GM21529 (cell line): ENCODE results near the gene UNCX.
"Not testable (repeated sequence)": the region's sequence is repeated elsewhere in the genome, so short reads cannot be mapped to it uniquely, and the experiment has no call there.

Experiments
- ATAC-seq: cut with Tn5 transposase; IDR thresholded peaks from one replicate; pipeline ENCODE4 v1.9.1; 2021; ENCODE audit not compliant: unreplicated experiment

The UNCX gene

DNA sequence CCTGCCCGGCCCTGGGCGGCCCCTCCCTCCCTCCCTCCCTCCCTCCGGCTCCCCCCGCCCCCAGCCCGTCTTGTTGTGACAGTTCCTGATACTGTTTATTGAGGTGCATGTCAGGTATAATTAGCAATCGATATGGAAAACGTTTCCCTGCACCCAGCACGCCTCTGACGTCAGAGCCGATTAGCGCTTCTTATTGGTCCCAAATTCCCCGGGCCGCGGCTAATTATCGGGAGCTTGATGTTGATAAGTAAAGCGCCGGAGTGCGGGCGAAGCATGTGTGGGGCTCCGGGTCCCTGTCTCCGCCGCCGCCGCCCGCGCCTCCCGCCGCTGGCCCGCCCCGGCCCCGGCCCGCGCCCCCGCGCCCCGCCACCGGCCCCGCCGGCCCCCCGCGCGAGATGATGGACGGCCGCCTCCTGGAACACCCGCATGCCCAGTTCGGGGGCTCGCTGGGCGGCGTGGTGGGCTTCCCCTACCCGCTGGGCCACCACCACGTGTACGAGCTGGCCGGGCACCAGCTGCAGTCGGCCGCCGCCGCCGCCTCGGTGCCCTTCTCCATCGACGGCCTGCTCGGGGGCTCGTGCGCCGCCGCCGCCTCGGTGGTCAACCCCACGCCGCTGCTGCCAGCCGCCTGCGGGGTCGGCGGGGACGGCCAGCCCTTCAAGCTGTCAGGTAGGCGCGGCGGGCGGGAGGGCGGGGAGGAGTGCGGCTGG is at the start of gene UNCX:
UNCX (plus strand) TSS at position 250 of the 710 bp plus-strand sequence; CDS start at position 396, 146 bp downstream.
- no peak for ATAC-seq

DNA sequence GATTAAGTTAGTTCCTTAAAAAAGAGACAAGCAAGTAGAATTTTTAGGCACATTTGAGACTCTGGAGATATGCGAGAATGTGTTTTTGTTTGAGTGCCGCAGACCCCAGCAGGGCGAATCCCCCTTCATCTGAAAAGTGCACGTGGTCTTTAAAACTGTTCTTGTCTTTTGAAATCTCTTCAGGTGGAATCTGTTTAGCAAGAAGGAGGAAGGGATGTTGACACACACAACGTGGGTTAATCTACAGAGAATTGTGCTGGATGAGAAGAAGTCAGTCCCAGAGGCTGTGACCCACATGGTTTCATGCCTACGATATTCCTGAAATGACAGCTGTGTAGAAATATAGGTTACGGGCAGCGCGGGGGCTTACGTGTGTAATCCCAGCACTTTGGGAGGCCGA is 45.5 kb upstream of the UNCX start:
- no peak for ATAC-seq

- no peak for ATAC-seq
These were observed 43.9 kb upstream of the UNCX start for GRCh38 chr7:1188720-1189294.

GRCh38 chr7:1189986-1190772 is 42.5 kb upstream of the UNCX start:
- no peak for ATAC-seq

DNA sequence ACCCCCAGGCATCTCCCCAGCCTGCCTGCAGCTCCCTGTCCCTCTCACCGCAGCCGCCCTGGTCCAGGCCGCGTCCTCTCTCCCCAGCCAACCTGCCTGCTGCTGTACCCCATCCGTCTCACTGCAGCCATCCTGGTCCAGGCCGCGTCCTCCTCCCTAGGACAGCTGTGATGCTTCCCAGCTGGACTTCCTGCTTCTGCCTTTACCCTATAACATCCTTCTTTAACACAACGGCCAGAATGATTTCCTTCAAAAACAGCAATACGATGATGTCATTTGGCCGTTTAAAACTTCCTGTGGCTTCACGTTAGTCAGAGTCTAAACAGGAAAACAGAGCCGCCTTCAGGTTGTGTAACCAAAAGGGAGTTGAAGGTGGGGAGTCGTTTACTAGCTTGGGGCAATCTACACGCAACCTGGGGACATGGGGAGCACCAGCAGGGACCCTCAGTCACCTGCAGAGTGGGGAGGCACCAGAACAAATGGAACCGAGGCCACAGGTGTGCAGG is 40.4 kb upstream of the UNCX start:
- ATAC-seq = no peak

DNA sequence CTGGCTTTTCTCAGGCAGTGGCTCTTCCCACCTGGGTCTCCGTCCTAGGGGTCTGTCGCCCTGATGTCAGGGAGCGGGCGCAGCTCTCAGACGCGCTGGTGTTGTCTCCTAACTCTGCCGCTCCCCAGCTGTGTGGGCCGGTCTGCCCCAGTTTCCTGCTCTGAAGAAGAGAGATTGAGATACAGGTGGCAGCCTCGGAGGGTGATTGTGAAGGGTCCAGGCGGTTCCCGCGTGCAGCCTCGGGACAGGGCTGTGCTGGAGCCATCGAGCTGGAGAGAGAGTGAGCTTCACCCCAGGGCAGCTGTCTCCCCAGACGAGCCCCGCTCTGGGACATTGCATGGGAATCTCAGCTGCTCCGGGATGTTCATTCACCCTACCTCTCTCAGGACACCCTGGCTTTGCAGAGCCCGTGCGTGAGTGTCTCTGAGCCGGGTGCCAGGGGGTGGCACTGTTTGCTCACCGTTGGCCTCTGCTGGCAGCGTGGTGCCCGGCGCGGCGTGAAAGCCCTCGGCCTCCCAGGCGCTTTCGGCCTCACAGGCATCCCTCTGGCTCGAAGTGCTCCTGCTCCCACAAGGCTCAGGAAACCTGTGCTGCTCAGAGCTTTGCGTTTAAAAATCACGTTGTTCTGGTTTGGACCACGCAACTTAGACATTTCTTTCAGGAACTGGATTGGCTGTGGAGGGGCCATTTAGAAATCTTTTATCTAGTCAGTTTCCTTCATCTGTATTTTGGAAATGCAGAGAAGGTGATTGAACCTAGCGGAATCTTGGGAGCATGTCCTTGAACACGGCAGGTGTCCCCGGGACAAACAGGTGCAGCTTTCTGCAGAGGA is 38.9 kb upstream of the UNCX start:
- no peak for ATAC-seq

GRCh38 chr7:1196441-1196840 is 36.2 kb upstream of the UNCX start:
- ATAC-seq = not testable (repeated sequence)

GRCh38 chr7:1196950-1197349 is 35.7 kb upstream of the UNCX start:
- no peak for ATAC-seq

- ATAC-seq = no peak
These were observed 34.6 kb upstream of the UNCX start for GRCh38 chr7:1197997-1198625.

- no peak for ATAC-seq
These were observed 32.6 kb upstream of the UNCX start for GRCh38 chr7:1200045-1200444.

GRCh38 chr7:1201916-1202315 is 30.8 kb upstream of the UNCX start:
- ATAC-seq = no peak

DNA sequence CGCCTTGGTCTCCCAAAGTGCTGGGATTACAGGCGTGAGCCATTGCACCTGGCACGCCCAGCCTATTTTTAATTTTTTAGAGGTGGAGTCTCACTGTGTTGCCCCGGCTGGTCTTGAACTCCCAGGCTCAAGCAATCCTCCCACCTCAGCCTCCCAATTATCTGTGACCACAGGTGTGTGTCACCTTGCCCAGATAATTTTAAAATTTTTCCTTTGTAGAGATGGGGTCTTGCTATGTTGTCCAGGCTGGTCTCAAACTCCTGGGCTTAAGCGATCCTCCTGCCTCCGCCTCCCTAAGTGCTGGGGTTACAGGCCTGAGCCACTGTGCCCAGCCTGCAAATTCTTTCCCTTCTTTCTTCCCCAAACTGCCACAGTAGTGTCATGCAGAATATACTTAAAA is 29.8 kb upstream of the UNCX start:
- not testable (repeated sequence) for ATAC-seq

GRCh38 chr7:1204460-1205140 is 28.1 kb upstream of the UNCX start:
- ATAC-seq = no peak

GRCh38 chr7:1205742-1206141 is 26.9 kb upstream of the UNCX start:
- not testable (repeated sequence) for ATAC-seq

- ATAC-seq = no peak
These were observed 23.6 kb upstream of the UNCX start for GRCh38 chr7:1209097-1209496.

- ATAC-seq = no peak
These were observed 22.2 kb upstream of the UNCX start for GRCh38 chr7:1210321-1210978.

GRCh38 chr7:1210979-1211608 is 21.6 kb upstream of the UNCX start:
- no peak for ATAC-seq

GRCh38 chr7:1211611-1212010 is 21.1 kb upstream of the UNCX start:
- ATAC-seq = no peak

- ATAC-seq = not testable (repeated sequence)
These were observed 20.6 kb upstream of the UNCX start for GRCh38 chr7:1212025-1212424.
